ENCODE results near the gene CBARP. TPM values are rescaled to one million over a fixed set of nuclear protein-coding genes. Genes with fewer than 3 reads are reported as not detected.

Gene CBARP
- polyA plus RNA-seq, 1 of the 3 experiments (the other 2 are of a cell fraction), result 5.1 TPM

GRCh38 chr19:1257475-1258162 is 19.8 kb upstream of the CBARP start:
- H4K20me1 ChIP-seq (ENCODE audit: insufficient read depth), result peaks cover 56% of the 10 kb centered on the region
- peaks cover 69% of the 10 kb centered on the region for H3K79me2 ChIP-seq (ENCODE audit: insufficient read depth)
- peaks cover 41 to 53% of the 10 kb centered on the region in 2 experiments for H3K36me3 ChIP-seq (replicated peaks in 1 of 2; ENCODE audit: control insufficient read depth in 1 of 2, insufficient read depth in 2 of 2, low read length in 1 of 2)
- no peak for DNase-seq
- peak overlapping the region; percentile 25; the same call in 1 of the 2 replicates for H3K9ac ChIP-seq
- 78% methylated on average over 23 of the region's 23 CpGs for WGBS (ENCODE audit: low lambda C conversion rate)
- H2AFZ ChIP-seq (ENCODE audit: low read depth), result no peak overlapping the region
- H3K4me1 ChIP-seq (ENCODE audit: control insufficient read depth in 1 of 2, insufficient read depth in 2 of 2, low read depth in 1 of 2, low read length in 1 of 2), result peaks cover 54 to 67% of the 10 kb centered on the region in 2 experiments
- TF ChIP-seq GATA2 (CRISPR knock-in tag; IDR thresholded peaks at IDR 0.05), result no peak
- no peak for TF ChIP-seq POLR2AphosphoS5 (IDR thresholded peaks at IDR 0.05; ENCODE audit: low read depth, low read length)
- no peak for TF ChIP-seq FOXJ3 (CRISPR knock-in tag; IDR thresholded peaks at IDR 0.05)
- TF ChIP-seq FOSL2 (IDR thresholded peaks at IDR 0.05; ENCODE audit: borderline replicate concordance, low read depth), result no peak
- TF ChIP-seq EZH2phosphoT487 (IDR thresholded peaks at IDR 0.05; ENCODE audit: borderline replicate concordance, low read depth), result no peak
- TF ChIP-seq YY1 (IDR thresholded peaks at IDR 0.05; ENCODE audit: low read depth), result no peak
- TF ChIP-seq MXI1 (IDR thresholded peaks at IDR 0.05; ENCODE audit: low read depth, low read length), result no peak
- TF ChIP-seq USF2 (IDR thresholded peaks at IDR 0.05; ENCODE audit: borderline replicate concordance, low read depth, low read length), result no peak
- TF ChIP-seq NRF1 (IDR thresholded peaks at IDR 0.05; ENCODE audit: low read depth, low read length), result no peak
- TF ChIP-seq ZBTB33 (IDR thresholded peaks at IDR 0.05; ENCODE audit: borderline replicate concordance, low read depth), result no peak
- no peak for TF ChIP-seq PBX3 (IDR thresholded peaks at IDR 0.05)
- no peak for TF ChIP-seq TAF1 (IDR thresholded peaks at IDR 0.05; ENCODE audit: borderline replicate concordance, low read depth, low read length)
- no peak for TF ChIP-seq RAD21 (IDR thresholded peaks at IDR 0.05; ENCODE audit: low read length)
- no peak for TF ChIP-seq TEAD4 (IDR thresholded peaks at IDR 0.05; ENCODE audit: borderline replicate concordance, insufficient read depth)
- TF ChIP-seq ELF1 (IDR thresholded peaks at IDR 0.05), result no peak
- no peak for TF ChIP-seq RXRA (IDR thresholded peaks at IDR 0.05; ENCODE audit: borderline replicate concordance, low read depth)
- TF ChIP-seq FOXM1 (IDR thresholded peaks at IDR 0.05; ENCODE audit: low read depth), result no peak
- no peaks in the 10 kb centered on the region for H3K27me3 ChIP-seq (ENCODE audit: insufficient read depth)
- H3K27ac ChIP-seq (ENCODE audit: low read depth in 2 of 2, low read length in 1 of 2), result peak overlapping the region; percentile 83 to 90
- H3K9me2 ChIP-seq, result no peaks in the 10 kb centered on the region
- peak overlapping the region; percentile 23; the same call in 1 of the 2 replicates for H3K4me2 ChIP-seq
- ChIA-PET POLR2A (interaction anchor here (4.8 kb wide), 1 partner anchor 12 kb away, joined by 34 read pairs; the partner anchor contains the start of gene CIRBP), CTCF (interaction anchor here (7.8 to 18.6 kb wide), 2 partner anchors 8 to 15 kb away, joined by 99 to 594 read pairs; partner anchors contain the start of gene ATP5F1D)
- H3K9me3 ChIP-seq, result no peaks in the 10 kb centered on the region
- no peak overlapping the region for H3K4me3 ChIP-seq (ENCODE audit: low read depth in 2 of 2, low read length in 1 of 2)
- H3F3A ChIP-seq (replicated peaks; ENCODE audit: insufficient read depth), result peaks cover 65% of the 10 kb centered on the region

All from SK-N-SH (cell line).